Head of caudate nucleus (tissue), 42 donors: ENCODE measurements around the gene UNC119.

Experiments
- DNase-seq, 42 donors: peaks; one replicate each; pipeline versions ENCODE4 v3.0.0 to v3.0.0-alpha.2; 2020 to 2021; ENCODE audit warnings: mixed read lengths in 7 of 42
- intact Hi-C: fragments of 100-400 bp; cut with DNase I; formaldehyde crosslinking; loops from one replicate; pipeline ENCODE4 v1.15.0; 2022

UNC119 gene

DNA sequence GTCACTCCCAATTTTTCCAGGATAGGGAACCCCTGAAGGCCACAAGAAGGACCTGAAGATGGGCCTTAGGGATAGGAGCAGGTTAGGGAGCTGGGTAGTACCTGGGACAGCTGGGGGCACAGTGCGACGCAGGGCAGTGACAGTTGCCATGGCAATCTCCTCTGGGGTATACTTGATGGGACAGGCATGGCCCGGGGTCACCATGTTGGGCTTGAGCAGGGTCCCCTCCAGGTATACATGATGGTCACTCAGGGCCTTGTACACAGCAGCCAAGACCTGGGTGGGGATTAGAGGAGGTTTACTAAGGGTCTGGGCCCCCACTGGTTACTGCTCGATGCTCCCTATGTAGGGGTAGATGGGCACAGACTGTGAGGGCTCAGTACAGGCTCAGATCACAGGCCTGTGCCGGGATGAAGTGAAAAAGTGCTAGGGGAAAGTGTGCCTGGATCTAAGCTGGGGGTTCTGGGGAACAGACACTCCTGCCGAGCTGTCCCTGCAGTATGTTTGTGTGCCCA, 21.6 kb upstream of the UNC119 start:
- intact Hi-C loops, result no loop called here
- DNase-seq, result no peak

DNA sequence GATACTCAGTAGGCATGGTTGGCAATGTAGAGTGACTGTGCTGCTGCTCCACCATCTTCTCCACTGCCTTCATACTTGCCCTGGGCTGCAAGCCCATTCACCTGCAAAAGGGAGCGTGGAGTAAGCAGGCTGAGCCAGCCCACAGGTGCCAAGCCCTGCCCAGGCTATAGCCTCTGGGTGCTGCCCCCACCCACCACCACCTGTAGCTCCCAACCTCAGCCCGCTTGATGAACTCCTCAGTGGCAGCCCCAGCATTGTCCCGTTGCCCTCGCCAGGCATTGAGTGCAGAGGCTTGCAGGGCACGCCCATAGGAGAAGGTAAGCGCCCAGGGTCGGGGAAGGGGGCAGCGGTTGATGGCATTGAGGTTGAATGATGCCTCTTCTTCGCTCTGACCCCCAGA, 21.1 kb upstream of the UNC119 start:
- intact Hi-C loops, result no loop called here
- no peak for DNase-seq

DNA sequence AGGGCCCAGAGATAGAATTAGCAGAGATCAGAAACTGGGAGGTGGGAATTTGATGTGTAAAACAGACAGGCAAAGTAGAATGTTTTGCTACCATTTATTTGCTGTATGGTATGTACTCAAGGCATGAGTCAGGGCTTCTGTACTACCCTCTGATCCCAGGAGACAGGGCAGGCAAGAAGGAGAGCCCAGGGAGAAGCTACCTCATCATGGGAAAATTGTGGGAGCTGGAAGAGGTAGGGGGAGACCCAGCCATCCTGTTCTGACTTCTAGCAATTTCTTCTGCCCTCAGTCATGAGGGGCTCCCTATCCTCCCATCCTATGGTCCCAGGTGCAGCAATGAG, 20.6 kb upstream of the UNC119 start:
- intact Hi-C loops, result no loop called here

DNA sequence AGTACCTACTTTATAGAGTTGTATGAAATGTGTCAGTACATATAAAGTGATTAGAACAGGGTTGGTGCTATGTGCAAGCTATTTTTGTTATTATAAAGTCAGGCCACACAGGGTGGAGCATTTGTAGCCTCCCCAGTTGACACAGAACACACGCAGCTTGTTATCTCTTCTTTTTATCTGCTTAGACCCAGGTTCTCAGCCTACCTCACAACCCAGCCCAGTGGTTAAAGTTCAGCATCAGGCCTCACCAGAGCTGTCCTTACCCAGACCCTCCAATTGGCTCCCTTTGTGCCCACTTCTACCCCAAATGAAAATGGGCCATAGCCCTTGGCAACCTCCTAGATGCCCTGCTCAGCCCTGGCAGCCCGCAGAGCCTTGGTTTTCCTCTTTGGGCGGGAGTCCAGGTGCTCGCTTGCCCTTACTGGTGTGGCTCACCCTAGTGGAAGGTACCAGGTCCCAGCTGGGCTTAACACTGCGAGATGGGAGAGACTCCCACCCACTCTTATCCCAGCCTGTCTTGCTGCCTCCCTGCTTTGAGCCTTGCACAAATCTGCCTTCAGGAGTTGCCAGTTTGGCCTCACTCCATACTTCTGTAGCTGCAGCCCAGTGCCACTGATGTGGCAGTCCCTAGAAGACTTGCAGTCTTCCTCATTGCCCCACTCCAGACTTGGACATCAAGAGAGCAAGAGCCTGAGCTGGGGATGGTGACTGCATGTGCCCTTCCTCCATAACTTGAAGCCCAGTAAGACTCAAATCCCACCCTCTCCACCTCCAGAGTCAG, 20.0 kb upstream of the UNC119 start:
- DNase-seq, result peak in 6 of 42 donors; percentile 7 to 50 (median 20)
- intact Hi-C loops, result no loop called here

More for the DNA sequence above, 20.6 kb upstream of the UNC119 start:
- no peak for DNase-seq

DNA sequence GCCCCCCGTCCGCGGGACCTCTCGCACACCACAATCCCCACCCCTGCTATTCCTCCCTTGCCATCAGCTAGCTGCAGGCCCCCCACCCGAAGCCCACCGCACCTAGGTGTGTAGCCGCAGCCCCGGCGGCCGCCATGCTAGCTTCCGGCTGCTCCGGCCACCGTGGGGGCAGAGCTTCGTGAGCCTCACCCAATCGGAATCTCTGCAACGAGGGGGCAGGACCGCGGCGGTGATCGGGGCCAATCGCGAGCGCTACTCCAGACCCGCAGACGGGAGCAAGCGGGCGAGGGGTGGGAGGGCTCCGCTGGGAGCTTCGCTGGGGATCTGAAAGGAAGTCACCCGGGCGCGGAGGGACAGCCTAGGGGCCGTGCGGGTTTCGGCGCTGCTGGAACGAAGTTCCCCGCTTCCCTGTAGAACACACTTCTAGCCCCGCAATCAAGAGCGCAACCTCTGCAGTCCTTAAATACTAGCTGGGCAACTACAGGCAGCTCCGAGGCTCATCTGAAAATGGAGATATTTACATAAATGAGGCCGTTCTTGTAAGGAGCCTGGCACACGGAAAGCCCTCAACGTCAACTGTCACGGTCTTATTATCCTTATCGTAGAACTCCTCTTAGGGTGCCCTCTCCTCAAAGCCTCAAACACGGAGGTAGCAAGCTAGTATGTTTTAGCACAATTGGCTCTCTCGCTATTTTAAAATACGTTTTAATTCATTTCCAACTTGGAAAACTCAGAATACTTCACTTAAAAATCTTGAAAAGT, 19.1 kb upstream of the UNC119 start, which contains the start of gene PIGS:
Gene PIGS, minus strand, starts transcription at position 164 of the 762 bp plus-strand sequence. Its CDS starts 28 bp downstream, at position 136.
- DNase-seq, result peak; percentile 94 to 99 (median 98)
- intact Hi-C loops, result no loop called here

DNA sequence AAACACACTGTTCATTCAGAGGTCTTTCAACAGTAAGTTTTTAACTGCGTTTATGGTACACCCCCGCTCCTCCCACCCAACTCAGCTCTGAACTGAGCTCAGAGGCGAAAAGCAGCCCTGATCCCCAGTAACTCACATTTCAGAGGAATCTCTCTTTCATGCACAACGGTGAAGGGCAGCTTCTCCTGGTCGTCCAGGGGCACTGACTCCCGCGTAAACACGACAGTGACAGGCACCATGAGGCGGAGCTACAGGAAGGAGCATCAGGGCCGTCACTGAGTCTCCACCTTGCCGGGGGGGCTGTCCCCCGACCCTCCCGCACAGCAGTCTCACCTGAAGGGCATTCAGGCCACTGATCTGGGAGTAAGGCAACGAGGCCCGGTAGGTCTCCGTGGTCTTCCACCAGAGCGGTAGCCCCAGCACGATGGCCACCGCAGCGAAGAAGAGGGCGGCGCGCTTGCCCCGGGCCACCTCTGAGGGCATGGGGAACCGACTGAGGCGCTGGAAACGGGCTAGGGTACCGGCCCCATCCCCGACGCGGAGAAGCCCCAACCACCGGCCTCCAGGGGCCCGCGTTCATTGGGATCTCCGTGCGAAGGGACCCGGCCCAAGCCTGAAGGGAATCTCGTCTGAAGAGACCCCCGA, 18.4 kb upstream of the UNC119 start:
- DNase-seq, result peak in 37 of 42 donors; percentile 15 to 79 (median 44)
- intact Hi-C loops, result no loop called here

DNA sequence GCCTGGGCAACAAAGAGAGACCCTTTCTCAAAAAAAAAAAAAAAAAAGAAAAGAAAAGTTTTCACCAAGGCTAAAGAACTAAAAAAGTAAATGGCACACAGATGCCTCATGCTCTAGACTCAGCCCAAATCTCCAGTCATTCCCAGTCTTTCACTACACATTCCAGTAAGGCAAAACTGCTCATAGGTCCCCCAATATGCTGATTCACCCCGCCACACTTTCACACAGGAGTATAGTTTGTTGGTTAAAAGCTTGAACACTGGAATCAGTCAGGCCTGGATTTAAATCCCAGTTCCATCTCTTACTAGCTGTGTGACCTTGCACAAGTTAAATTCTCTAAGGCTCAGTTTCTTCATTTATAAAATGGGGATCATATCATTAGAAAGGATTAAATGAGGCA, 17.0 kb upstream of the UNC119 start:
- intact Hi-C loops, result no loop called here
- DNase-seq, result no peak

DNA sequence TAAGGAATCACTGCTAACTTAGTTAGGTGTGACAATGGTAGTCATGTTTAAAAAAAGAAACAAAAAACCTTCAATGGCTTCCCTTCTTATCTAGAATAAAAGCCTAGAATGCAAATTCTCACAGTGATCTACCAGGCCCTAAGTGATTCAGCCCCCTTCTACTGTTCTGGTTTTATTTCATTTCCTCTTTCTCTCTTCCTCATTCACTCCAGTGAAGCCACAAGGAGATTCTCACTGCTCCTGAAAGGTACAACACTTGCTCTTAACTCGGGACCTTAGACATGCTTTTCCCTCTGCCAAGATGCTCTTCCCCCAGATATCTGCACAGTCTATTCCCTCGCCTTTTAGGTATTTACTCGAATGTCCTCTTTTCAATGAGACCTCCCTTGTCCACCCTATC, 15.2 kb upstream of the UNC119 start:
- intact Hi-C loops, result no loop called here
- no peak for DNase-seq

DNA sequence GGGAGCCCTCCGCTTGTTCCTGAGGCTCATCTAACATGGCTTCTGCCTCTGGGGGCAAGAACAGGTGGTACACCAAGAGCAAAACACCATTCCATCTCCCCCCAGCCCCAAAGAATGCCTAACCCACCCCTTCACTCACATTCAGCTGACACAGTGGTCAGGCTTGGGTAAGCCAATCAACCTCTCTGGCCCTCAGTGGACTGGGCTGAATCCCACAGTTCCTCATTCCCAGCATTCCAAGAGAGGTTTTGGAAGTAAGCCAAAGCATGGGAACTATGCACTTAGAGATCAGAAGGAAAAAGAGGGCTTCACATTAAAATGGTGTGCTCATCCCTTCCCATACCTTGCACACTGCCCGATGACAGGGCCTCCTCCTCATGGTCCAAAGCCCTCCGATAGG, 11.1 kb upstream of the UNC119 start:
- intact Hi-C loops, result no loop called here
- DNase-seq, result no peak

DNA sequence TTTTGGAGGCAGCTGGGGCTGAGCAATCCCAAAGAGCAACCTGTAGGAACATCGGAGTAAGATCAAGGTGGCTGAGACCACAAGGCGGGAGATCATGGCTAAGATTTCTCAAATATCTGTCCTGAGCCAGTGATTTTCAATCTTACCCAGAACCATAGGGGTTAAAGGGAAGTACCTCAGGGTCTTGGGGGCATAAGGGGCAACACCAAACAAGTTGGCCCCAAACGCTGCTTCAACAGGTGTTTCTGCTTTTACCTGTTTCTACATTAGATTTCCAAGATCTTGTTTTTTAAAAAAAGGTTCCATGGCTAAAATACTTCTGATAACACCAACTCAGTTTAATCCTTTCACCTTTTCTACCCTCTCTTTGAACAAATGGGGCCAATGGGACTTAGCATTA, 2.6 kb upstream of the UNC119 start:
- intact Hi-C loops, result loop anchor here (2.0 kb wide), 1 partner anchor 30 kb away; no protein-coding TSS in a partner anchor

DNA sequence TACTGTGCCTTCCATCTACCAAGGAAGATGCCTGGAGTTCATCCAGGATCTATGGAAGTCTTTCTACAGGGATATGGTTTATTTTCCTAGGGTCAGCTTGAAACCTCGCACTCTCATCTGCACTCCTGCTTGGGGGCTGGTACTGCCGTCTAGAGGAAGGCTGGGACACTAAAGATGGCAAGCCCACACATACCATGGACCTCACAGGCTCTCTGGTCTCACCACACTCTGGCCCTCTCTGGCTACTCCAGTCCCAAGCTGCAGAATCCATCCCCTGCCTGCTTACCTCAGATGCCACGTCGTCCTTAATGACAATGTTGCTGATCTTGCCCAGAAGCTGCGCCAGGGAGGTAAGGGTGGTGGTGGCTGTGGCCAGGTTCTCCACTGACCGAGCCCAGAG, 2.1 kb upstream of the UNC119 start:
- DNase-seq, result no peak
- intact Hi-C loops, result loop anchor here (2.0 kb wide), 1 partner anchor 30 kb away; no protein-coding TSS in a partner anchor

More for the DNA sequence above, 2.6 kb upstream of the UNC119 start:
- no peak for DNase-seq

DNA sequence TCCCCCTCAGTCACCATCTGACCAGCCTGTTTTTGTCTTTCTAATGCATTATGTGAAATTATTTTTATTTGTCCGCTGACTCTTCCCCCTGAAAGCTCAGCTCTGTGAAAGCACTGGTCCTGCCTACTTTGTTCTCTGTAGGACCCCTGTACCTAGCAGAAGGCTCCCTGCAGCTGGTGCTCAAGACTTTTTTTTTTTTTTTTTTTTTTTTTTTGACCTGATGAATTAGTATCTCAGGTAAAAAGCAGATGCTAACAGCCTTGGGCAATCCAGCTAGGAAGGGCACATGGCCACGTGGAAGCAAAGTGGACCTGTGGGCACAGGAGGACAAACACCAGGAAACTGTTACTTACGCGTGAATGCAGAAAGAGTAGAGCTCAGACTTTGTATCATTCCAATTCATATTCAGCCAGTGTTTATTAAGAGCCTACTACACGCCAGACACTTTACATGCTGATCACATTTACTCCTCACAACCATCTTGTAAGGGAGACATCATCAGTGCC, 629 bp upstream of the UNC119 start:
- no peak for DNase-seq
- intact Hi-C loops, result no loop called here

DNA sequence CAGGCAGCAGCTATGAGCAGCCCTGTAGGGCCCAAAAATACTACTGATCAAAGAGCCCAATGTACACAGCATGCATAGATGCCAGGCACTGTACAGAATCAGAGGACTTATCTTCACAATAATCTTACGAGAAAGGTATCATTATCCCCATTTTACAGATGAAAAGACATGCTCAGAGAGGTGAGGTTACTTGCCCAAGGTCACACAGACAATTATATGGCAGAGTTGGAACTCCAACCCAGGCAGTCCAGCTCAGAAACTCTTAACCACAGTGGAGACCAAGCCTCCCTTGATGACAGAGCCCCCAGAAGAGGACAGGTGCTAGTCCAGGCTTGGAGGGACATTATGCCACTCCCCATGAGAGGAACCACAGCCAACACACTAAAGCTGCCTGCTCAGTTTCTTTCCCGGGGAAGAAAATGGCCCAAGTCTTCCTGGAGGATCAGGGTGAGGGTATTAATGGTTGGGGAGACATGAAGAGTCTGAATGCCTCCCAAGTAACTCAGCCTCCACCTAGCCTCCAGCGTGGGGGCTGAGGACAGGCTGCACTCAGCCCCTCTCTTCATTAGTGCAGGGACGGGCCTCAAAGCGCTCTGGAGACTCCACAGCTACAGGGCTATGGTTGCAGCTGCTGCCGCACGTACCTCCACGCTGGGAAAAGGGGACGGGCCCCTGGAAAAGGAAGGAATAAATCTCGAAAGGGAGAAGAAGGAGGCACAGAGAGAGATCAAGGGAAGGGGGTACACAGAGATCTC, 826 bp downstream of the UNC119 start:
- DNase-seq, result peak in 10 of 42 donors; percentile 20 to 51 (median 32)
- intact Hi-C loops, result no loop called here

DNA sequence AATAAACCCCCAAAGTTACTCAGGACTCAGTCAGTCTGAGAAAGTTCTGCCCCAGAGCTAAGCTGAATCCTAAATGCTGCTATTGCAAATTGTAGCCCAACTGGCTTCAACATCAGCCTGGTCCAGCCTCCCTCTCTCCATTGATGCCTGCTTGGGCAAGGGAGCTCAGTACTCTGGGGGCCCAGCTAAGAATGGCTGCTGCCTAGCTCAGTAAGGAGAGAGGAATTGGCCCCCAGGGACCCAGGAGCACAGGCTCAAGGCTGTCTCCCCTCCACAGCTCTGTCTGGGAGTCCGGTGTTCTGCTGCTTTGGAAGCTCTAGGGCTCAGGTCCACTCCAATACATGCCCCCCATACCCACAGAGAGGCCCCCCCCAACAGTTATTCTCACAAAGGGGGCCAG, 1.6 kb downstream of the UNC119 start:
- DNase-seq, result no peak
- intact Hi-C loops, result no loop called here

DNA sequence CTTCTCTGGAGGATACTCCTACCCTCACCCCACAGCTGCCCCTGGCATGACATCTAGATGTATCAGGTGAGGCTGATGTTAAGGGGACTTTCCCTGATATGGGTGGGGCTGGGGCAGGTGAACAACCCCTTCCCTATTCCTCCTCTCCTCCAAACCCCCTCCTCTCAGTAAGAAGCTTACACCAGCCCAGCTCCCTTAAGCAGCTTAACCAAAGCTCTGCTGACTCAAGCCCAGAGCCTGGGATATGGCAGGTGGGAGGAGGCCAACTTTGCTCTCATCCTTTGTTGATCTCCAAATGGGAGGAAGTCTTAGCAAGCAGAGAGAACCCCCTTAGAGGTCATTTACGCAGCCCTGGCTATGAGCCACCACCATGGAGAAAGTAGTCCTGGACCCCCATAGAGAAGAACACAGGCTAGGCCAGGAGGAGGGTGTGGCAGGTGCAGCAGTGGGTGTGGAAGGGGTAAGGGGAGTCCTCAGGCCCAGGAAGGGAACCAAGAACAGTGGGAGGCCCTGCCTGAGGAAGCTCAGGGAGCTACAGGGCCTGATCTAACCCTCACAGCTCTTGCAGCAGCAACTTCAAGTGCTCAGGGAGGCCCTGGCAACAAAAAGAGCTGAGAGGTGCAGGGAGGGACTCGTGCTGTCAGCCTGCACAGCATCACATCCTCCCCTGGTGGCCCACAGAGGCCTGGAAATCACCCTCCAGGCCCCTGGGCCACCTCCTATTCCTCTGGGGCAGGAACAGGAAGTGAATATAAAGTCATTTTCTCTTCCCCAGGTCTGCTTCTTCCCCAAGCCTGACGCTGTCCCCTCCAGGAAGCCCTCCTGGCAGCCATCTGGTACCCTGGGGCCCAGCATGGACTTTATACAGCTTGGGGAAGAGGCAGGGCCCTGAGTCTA, 2.9 kb downstream of the UNC119 start:
- intact Hi-C loops, result no loop called here
- no peak for DNase-seq

DNA sequence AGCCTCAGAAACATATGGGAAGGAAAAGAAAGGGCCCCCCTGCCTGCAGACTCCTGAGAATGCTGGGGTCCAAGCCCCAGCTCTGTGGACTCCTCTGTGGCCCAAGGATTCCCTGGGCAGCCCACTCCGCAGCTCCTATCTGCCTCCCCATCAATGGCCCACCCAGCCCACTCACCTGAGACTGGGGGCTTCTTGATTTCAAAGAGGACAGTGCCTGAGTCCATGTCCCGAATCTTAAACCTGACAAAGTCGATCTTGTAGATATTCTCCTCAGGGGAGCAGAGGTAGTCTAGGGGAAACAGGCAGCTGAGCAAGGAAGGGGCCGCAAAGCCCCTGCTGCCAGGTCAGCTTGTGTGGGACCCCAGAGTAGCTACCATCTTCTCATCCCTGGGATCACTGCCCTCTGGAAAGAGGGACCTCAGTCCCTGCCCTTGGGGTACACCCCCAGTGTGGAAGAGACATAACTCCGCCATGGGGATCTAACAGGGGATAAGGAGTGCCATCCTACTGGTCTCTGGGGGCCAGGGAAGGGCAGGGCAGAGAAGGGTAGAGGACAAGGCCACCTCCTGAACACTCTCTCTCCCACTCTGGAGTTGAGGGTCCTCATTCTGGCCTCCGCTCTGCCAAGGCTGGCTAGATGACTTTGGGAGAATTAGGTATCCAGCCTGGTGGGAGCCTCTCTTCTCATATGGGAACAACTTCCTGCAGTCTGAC, 3.9 kb downstream of the UNC119 start:
- intact Hi-C loops, result no loop called here
- DNase-seq, result no peak
